Measurements from ENCODE around the gene GFRA3.

- TF ChIP-seq YY1 (IDR thresholded peaks at IDR 0.05; ENCODE audit: insufficient read depth, insufficient read length) (no peak), ZNF274 (IDR thresholded peaks at IDR 0.05; ENCODE audit: low read depth, low read length) (no peak), SUZ12 (IDR thresholded peaks at IDR 0.05; ENCODE audit: extremely low read depth, insufficient read depth, insufficient read length) (no peak)
These were observed 1.7 kb downstream of the GFRA3 start for GRCh38 chr5:138272681-138273080.

All from NT2/D1 (cell line).